Activated CD8-positive, alpha-beta T cell treated with anti-CD3 and anti-CD28 coated beads, Interleukin-2, amount 10 ng/mL, durations not matched to agents 7 days and 5 days (primary cell): ENCODE measurements around the gene XAB2. TPM values are rescaled to one million over a fixed set of nuclear protein-coding genes. Genes with fewer than 3 reads are reported as not detected.
A peak's percentile ranks its signal among the peaks of the same experiment; 100 is the strongest.
"Not testable (repeated sequence)": the region's sequence is repeated elsewhere in the genome, so short reads cannot be mapped to it uniquely, and the experiment has no call there.

ENCODE experiments used
- ATAC-seq: fragments of 150-1000 bp; cut with Tn5 transposase; one replicate; pipeline ENCODE4 v1.10.0; 2021; ENCODE audit warnings: moderate library complexity
- CTCF ChIA-PET: fragments of 350-600 bp; sonication (Branson Sonifier 250); formaldehyde crosslinking; loops from one replicate; lab custom pipeline; 2021; ENCODE audit warnings: antibody characterized with exemption; lab: Charles Lee
- POLR2A ChIA-PET: fragments of 350-600 bp; sonication (Branson Sonifier 250); formaldehyde crosslinking; loops from one replicate; lab custom pipeline; 2021; ENCODE audit warnings: antibody characterized with exemption; lab: Charles Lee
- DNase-seq: peaks from one replicate; pipeline ENCODE4 v3.0.0-alpha.2; 2020
- H3K27ac Mint-ChIP-seq: one replicate; pipeline ENCODE4 v1.8.0; 2021; ENCODE audit warnings: mild to moderate bottlenecking, mixed read lengths
- H3K27me3 Mint-ChIP-seq: one replicate; pipeline ENCODE4 v1.8.0; 2021; ENCODE audit warnings: low read depth, mixed read lengths
- H3K36me3 Mint-ChIP-seq: one replicate; pipeline ENCODE4 v1.8.0; 2021; ENCODE audit warnings: low read depth, mixed read lengths
- H3K4me1 Mint-ChIP-seq: one replicate; pipeline ENCODE4 v1.8.0; 2021; ENCODE audit warnings: low read depth, mixed read lengths
- H3K4me3 Mint-ChIP-seq: one replicate; pipeline ENCODE4 v1.8.0; 2021; ENCODE audit warnings: mild to moderate bottlenecking, mixed read lengths
- H3K9me3 Mint-ChIP-seq: one replicate; pipeline ENCODE4 v1.8.0; 2022; ENCODE audit warnings: mixed read lengths; ENCODE audit not compliant: insufficient read depth
- total RNA-seq, 2 experiments: library from RNA; stranded (reverse); gene quantifications; one replicate each; pipeline ENCODE4 v1.2.3, GENCODE V29; 2021

The XAB2 gene
- total RNA-seq, 2 experiments from 2014 or later = 44.8 to 46.9 TPM

GRCh38 chr19:7596211-7596937 is 33.0 kb downstream of the XAB2 start:
- POLR2A ChIA-PET = no interaction called here
- no peak for ATAC-seq
- CTCF ChIA-PET = interaction anchor here (1.8 to 2.2 kb wide), 2 partner anchors 28 to 229 kb away, joined by 5 to 10 read pairs; no protein-coding TSS in a partner anchor
- H3K9me3 Mint-ChIP-seq = no peaks in the 10 kb centered on the region
- peaks cover 4% of the 10 kb centered on the region for H3K4me1 Mint-ChIP-seq
- no peak overlapping the region for H3K27ac Mint-ChIP-seq
- DNase-seq = no peak
- H3K27me3 Mint-ChIP-seq = peaks cover 39% of the 10 kb centered on the region
- peak overlapping the region; percentile 36 for H3K4me3 Mint-ChIP-seq
- H3K36me3 Mint-ChIP-seq = no peaks in the 10 kb centered on the region

- no peaks in the 10 kb centered on the region for H3K36me3 Mint-ChIP-seq
- ChIA-PET CTCF (interaction anchor here (1.1 kb wide), 1 partner anchor 27 kb away, joined by 3 read pairs; no protein-coding TSS in a partner anchor), POLR2A (no interaction called here)
- H3K27me3 Mint-ChIP-seq = peaks cover 39% of the 10 kb centered on the region
- peak within 1 kb of the TSS; percentile 66 for H3K4me3 Mint-ChIP-seq
- DNase-seq = peak; percentile 47
- ATAC-seq = peak; percentile 94
- H3K27ac Mint-ChIP-seq = no peak within 1 kb of the TSS
- no peaks in the 10 kb centered on the region for H3K9me3 Mint-ChIP-seq
- H3K4me1 Mint-ChIP-seq = peaks cover 4% of the 10 kb centered on the region
Observed at GRCh38 chr19:7595466-7596133, 33.7 kb downstream of the XAB2 start, which contains the start of gene CAMSAP3. Gene CAMSAP3, plus strand, starts transcription at chr19:7595863. Its CDS starts 140 bp downstream, at chr19:7596003.

- peaks cover 2% of the 10 kb centered on the region for H3K4me1 Mint-ChIP-seq
- DNase-seq (no peak), ATAC-seq (no peak)
- H3K9me3 Mint-ChIP-seq = no peaks in the 10 kb centered on the region
- POLR2A ChIA-PET = no interaction called here
- no peaks in the 10 kb centered on the region for H3K36me3 Mint-ChIP-seq
- no peak overlapping the region for H3K27ac Mint-ChIP-seq
- H3K4me3 Mint-ChIP-seq = no peak overlapping the region
- H3K27me3 Mint-ChIP-seq = peaks cover 15% of the 10 kb centered on the region
- CTCF ChIA-PET = no interaction called here
Observed at GRCh38 chr19:7590256-7590655, 39.1 kb downstream of the XAB2 start.

- no peak overlapping the region for H3K4me3 Mint-ChIP-seq
- ChIA-PET POLR2A (no interaction called here), CTCF (no interaction called here)
- H3K4me1 Mint-ChIP-seq = no peaks in the 10 kb centered on the region
- DNase-seq (no peak), ATAC-seq (no peak)
- H3K36me3 Mint-ChIP-seq = no peaks in the 10 kb centered on the region
- no peaks in the 10 kb centered on the region for H3K9me3 Mint-ChIP-seq
- H3K27me3 Mint-ChIP-seq = peaks cover 12% of the 10 kb centered on the region
- H3K27ac Mint-ChIP-seq = no peak overlapping the region
Observed at GRCh38 chr19:7589822-7590221, 39.5 kb downstream of the XAB2 start.

GRCh38 chr19:7582446-7582845 is 46.9 kb downstream of the XAB2 start:
- ChIA-PET CTCF (interaction anchor here (1.1 kb wide), 1 partner anchor 14 kb away, joined by 5 read pairs; no protein-coding TSS in a partner anchor), POLR2A (no interaction called here)
- ATAC-seq (no peak), DNase-seq (no peak)
- Mint-ChIP-seq H3K27me3 (peaks cover 5% of the 10 kb centered on the region), H3K27ac (no peak overlapping the region), H3K36me3 (no peaks in the 10 kb centered on the region), H3K9me3 (no peaks in the 10 kb centered on the region), H3K4me3 (no peak overlapping the region), H3K4me1 (no peaks in the 10 kb centered on the region)

- no peak for DNase-seq
- POLR2A ChIA-PET = no interaction called here
- Mint-ChIP-seq H3K36me3 (no peaks in the 10 kb centered on the region), H3K4me3 (no peak overlapping the region), H3K27ac (no peak overlapping the region), H3K27me3 (peaks cover 7% of the 10 kb centered on the region), H3K4me1 (no peaks in the 10 kb centered on the region), H3K9me3 (no peaks in the 10 kb centered on the region)
- CTCF ChIA-PET = no interaction called here
- no peak for ATAC-seq
Observed at GRCh38 chr19:7579182-7579581, 50.2 kb downstream of the XAB2 start.

- Mint-ChIP-seq H3K27ac (no peak overlapping the region), H3K4me1 (no peaks in the 10 kb centered on the region), H3K4me3 (no peak overlapping the region), H3K27me3 (peaks cover 7% of the 10 kb centered on the region), H3K36me3 (no peaks in the 10 kb centered on the region), H3K9me3 (no peaks in the 10 kb centered on the region)
- ATAC-seq (no peak), DNase-seq (no peak)
- ChIA-PET CTCF (interaction anchor here (0.9 kb wide), 1 partner anchor 10 kb away, joined by 4 read pairs; no protein-coding TSS in a partner anchor), POLR2A (interaction anchor here (0.5 kb wide), 1 partner anchor 253 kb away, joined by 3 read pairs; no protein-coding TSS in a partner anchor)
Observed at GRCh38 chr19:7578127-7578526, 51.2 kb downstream of the XAB2 start.

GRCh38 chr19:7577422-7577821 is 51.9 kb downstream of the XAB2 start:
- POLR2A ChIA-PET, H3K4me3 Mint-ChIP-seq, H3K9me3 Mint-ChIP-seq, ATAC-seq, H3K36me3 Mint-ChIP-seq, H3K27ac Mint-ChIP-seq, H3K27me3 Mint-ChIP-seq, H3K4me1 Mint-ChIP-seq, DNase-seq: not testable (repeated sequence)
- CTCF ChIA-PET = interaction anchor here (1.3 kb wide), 1 partner anchor 9 kb away, joined by 11 read pairs; no protein-coding TSS in a partner anchor

GRCh38 chr19:7575434-7576040 is 53.8 kb downstream of the XAB2 start:
- POLR2A ChIA-PET = no interaction called here
- Mint-ChIP-seq H3K36me3 (no peaks in the 10 kb centered on the region), H3K4me3 (no peak overlapping the region), H3K27me3 (peaks cover 4% of the 10 kb centered on the region), H3K4me1 (no peaks in the 10 kb centered on the region), H3K9me3 (no peaks in the 10 kb centered on the region), H3K27ac (no peak overlapping the region)
- ATAC-seq = no peak
- DNase-seq = no peak
- CTCF ChIA-PET = no interaction called here

GRCh38 chr19:7570761-7571160 is 58.6 kb downstream of the XAB2 start:
- POLR2A ChIA-PET = no interaction called here
- DNase-seq (no peak), ATAC-seq (no peak)
- no peak overlapping the region for H3K27ac Mint-ChIP-seq
- peaks cover 2% of the 10 kb centered on the region for H3K4me1 Mint-ChIP-seq
- H3K9me3 Mint-ChIP-seq = no peaks in the 10 kb centered on the region
- peaks cover 4% of the 10 kb centered on the region for H3K27me3 Mint-ChIP-seq
- no peaks in the 10 kb centered on the region for H3K36me3 Mint-ChIP-seq
- H3K4me3 Mint-ChIP-seq = no peak overlapping the region
- CTCF ChIA-PET = interaction anchor here (4.8 kb wide), 1 partner anchor 110 kb away, joined by 48 read pairs; the partner anchor contains the start of gene TRAPPC5
